Lung (tissue), 12 donors: ENCODE measurements around the gene ZKSCAN1. TPM values are rescaled to one million over a fixed set of nuclear protein-coding genes. Genes with fewer than 3 reads are reported as not detected.

Source experiments
- ATAC-seq: fragments of 200-7000 bp; cut with Tn5 transposase; one replicate; pipeline ENCODE4 v1.9.1; 2020; ENCODE audit warnings: moderate number of reproducible peaks; ENCODE audit not compliant: insufficient read depth, low FRiP score
- DNase-seq, 3 donors: peaks; one replicate each; pipeline ENCODE4 v3.0.0-alpha.2; 2013 to 2017
- H3K27ac ChIP-seq, 2 donors: one replicate each; pipeline ENCODE4 v1.5.1; 2013; ENCODE audit warnings: mild to moderate bottlenecking in 2 of 2, moderate library complexity in 2 of 2, control low read depth in 1 of 2, inconsistent platforms in 1 of 2, low read depth in 1 of 2, low read length in 1 of 2
- H3K27me3 ChIP-seq, 3 donors: one replicate each; pipeline ENCODE4 v1.5.1; 2013; ENCODE audit warnings: low read length in 2 of 3; ENCODE audit not compliant: control insufficient read depth in 3 of 3, insufficient read depth in 3 of 3
- H3K36me3 ChIP-seq, 4 donors: one replicate each; pipeline ENCODE4 v1.5.1; 2013; ENCODE audit warnings: low read length in 4 of 4, mild to moderate bottlenecking in 1 of 4, moderate library complexity in 1 of 4; ENCODE audit not compliant: control insufficient read depth in 4 of 4, insufficient read depth in 4 of 4
- H3K4me1 ChIP-seq, 5 donors: one replicate each; pipeline ENCODE4 v1.5.1; 2013; ENCODE audit warnings: low read length in 5 of 5, mild to moderate bottlenecking in 2 of 5, moderate library complexity in 1 of 5; ENCODE audit not compliant: control insufficient read depth in 5 of 5, insufficient read depth in 5 of 5
- H3K4me3 ChIP-seq: one replicate; pipeline ENCODE4 v1.5.1; 2013; ENCODE audit warnings: mild to moderate bottlenecking, control low read depth, moderate library complexity
- H3K9ac ChIP-seq, 2 donors: one replicate each; pipeline ENCODE4 v1.5.1; 2013; ENCODE audit warnings: low read length in 2 of 2, control low read depth in 1 of 2; ENCODE audit not compliant: insufficient read depth in 1 of 2
- H3K9me3 ChIP-seq, 4 donors: one replicate each; pipeline ENCODE4 v1.5.1; 2013; ENCODE audit warnings: low read length in 3 of 4, mild to moderate bottlenecking in 1 of 4, moderate library complexity in 1 of 4; ENCODE audit not compliant: control insufficient read depth in 4 of 4, insufficient read depth in 3 of 4
- WGBS, 2 donors: extraction: QIAGEN DNeasy Blood & Tissue Kit; methylation state at CpG; one replicate each; pipeline ENCODE4 v1.1.7; 2013; 5-methylcytosine and 5-hydroxymethylcytosine counted together
- polyA plus RNA-seq, 2 donors: library from polyadenylated mRNA; stranded (reverse); fragments of 200-250 nt; gene quantifications; one replicate each; pipeline ENCODE4 v1.2.1, GENCODE V29; 2013
- total RNA-seq, 2 donors: library from RNA; depleted of rRNA in 1 of 2; stranded (reverse); fragments of >200 nt in 1 of 2; gene quantifications; one replicate each; pipeline ENCODE4 v1.2.1, GENCODE V29; 2014 to 2021
- TF ChIP-seq, protein P1 (sequence below): IDR thresholded peaks from 2 replicates; pipeline ENCODE4 v1.5.1; 2012; ENCODE audit warnings: mild to moderate bottlenecking; ENCODE audit errors: control extremely low read depth, extremely low read depth
- donor health status: control.
- donor health status: control.
- donor health status: Bipolar disorder and iron deficiency.
- donor health status: healthy.
- donor health status: DM: yes; HTN: yes; CAD: no.

The ZKSCAN1 gene
- total and polyA plus RNA-seq, 4 donors: 8.2 to 54.0 (median 29.6) TPM

DNA sequence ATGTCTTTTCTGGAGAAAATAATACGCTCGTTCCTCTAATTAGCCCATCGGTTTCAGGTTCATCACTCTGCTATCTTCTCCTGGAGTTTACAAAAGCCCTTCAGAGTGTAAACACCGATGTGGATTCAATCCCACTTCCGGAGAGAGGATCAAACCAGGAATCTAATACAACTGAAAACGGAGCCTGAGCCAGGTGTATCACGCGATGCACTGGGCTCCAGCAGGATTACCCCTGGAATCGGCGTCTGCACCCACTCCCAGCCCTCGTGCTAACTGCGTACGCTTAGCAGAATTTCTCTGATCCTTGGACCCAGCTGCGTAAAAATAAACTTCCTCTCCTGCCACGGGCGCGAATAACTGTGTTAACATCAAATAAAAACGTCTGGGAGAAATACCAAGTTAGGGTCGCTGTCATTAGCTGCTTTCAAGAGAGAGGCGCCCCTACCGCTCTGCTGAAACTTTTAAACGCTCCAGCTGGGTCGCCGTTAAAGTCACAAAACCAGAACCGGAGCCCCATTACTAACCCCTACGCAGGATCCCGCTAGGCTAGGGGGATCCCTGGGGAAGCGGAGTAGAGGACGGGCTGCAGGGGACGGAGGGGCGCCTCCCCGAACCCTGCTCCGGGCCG lies 65.6 kb downstream of the ZKSCAN1 start:
- peaks cover 9 to 34% (median 19%) of the 10 kb centered on the region in 4 donors for H3K36me3 ChIP-seq
- H3K9me3 ChIP-seq: no peaks in the 10 kb centered on the region
- peak overlapping the region; percentile 95 for H3K4me3 ChIP-seq
- H3K27me3 ChIP-seq: no peaks in the 10 kb centered on the region
- peaks cover 0 to 20% (median 6%) of the 10 kb centered on the region in 5 donors for H3K4me1 ChIP-seq
- DNase-seq: peak in 2 of 3 donors; percentile 27 to 33
- ATAC-seq: no peak
- 1% methylated on average over 29 to 34 of the region's 34 CpGs for WGBS, 2 donors
- TF ChIP-seq, protein P1, sequence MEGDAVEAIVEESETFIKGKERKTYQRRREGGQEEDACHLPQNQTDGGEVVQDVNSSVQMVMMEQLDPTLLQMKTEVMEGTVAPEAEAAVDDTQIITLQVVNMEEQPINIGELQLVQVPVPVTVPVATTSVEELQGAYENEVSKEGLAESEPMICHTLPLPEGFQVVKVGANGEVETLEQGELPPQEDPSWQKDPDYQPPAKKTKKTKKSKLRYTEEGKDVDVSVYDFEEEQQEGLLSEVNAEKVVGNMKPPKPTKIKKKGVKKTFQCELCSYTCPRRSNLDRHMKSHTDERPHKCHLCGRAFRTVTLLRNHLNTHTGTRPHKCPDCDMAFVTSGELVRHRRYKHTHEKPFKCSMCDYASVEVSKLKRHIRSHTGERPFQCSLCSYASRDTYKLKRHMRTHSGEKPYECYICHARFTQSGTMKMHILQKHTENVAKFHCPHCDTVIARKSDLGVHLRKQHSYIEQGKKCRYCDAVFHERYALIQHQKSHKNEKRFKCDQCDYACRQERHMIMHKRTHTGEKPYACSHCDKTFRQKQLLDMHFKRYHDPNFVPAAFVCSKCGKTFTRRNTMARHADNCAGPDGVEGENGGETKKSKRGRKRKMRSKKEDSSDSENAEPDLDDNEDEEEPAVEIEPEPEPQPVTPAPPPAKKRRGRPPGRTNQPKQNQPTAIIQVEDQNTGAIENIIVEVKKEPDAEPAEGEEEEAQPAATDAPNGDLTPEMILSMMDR: no peak
- peak overlapping the region; percentile 87 to 89 for H3K9ac ChIP-seq
- peak overlapping the region; percentile 93 for H3K27ac ChIP-seq

DNA sequence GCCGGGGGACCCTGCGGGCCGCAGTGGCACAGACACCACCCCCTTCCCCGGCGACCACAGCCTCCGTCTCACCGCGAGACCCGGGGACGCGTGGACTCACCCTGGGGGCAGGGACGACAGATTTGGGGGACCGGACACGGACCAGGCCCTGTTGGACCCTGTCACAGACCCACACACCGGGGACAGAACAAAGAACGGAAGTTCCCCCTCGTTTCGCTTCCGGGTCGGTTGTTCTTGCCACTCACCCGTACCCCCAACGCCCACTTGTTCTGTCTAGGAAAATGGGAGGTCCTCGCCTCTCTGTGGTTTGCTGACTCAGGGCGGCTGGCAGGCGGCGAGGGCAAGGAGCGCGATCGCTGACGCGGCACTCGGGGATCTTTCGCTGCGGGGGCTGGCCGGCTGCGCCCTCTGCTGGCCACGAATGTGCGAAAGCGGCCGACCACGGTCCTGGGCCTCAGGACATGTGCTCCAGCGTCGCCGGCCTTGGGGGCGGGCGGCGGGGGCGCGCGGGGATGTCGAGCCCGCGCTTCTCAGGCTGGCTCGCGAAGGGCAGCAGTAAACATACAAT lies 66.2 kb downstream of the ZKSCAN1 start, which contains the start of gene ZNF3:
Gene ZNF3, minus strand, starts transcription at position 189 of the 568 bp plus-strand sequence. CDS start 4,366 bp downstream, outside the sequence.
- Histone ChIP-seq H3K36me3 (peaks cover 5 to 32% (median 15%) of the 10 kb centered on the region in 4 donors), H3K27ac (peak within 1 kb of the TSS; percentile 93), H3K9ac (peak within 1 kb of the TSS; percentile 87 to 89), H3K4me1 (peaks cover 0 to 21% (median 6%) of the 10 kb centered on the region in 5 donors), H3K27me3 (no peaks in the 10 kb centered on the region), H3K4me3 (peak within 1 kb of the TSS; percentile 95), H3K9me3 (no peaks in the 10 kb centered on the region)
- TF ChIP-seq, protein P1: peak; percentile 88
- DNase-seq (peak; percentile 99 to 100 (median 100)), ATAC-seq (peak; percentile 93)
- whole genome bisulfite sequencing, 2 donors: 0 to 1% methylated on average over 51 to 55 of the region's 55 CpGs

DNA sequence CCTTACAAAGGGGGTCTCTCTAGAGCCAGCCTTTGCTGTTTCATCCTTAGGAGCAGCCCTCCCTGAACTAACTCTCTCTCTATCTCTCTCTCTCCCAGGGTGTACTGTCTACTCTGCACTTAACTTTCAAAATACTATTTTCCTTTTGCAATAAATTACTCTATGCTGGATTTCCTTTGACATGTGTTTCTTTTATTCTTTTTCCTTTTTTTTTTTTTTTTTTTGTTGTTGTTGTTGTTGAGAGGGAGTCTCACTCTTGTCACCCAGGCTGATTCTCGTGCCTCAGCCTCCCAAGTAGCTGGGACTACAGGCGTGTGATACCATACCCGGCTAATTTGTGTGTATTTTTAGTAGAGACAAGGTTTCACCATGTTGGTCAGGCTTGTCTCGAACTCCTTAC lies 67.6 kb downstream of the ZKSCAN1 start:
- no peak for DNase-seq
- H3K9ac ChIP-seq: no peak overlapping the region
- peaks cover 0 to 27% (median 6%) of the 10 kb centered on the region in 5 donors for H3K4me1 ChIP-seq
- peaks cover 0 to 28% (median 9%) of the 10 kb centered on the region in 4 donors for H3K36me3 ChIP-seq
- H3K9me3 ChIP-seq: no peaks in the 10 kb centered on the region
- peak overlapping the region in 1 of 2 donors; percentile 49 for H3K27ac ChIP-seq
- TF ChIP-seq, protein P1: no peak
- no peak for ATAC-seq
- no peaks in the 10 kb centered on the region for H3K27me3 ChIP-seq
- WGBS, 2 donors: 51 to 65% methylated on average over 4 of the region's 4 CpGs
- no peak overlapping the region for H3K4me3 ChIP-seq
